GM23338 (cell line): Measurements from ENCODE around the gene TECR. TPM values are rescaled to one million over a fixed set of nuclear protein-coding genes. Genes with fewer than 3 reads are reported as not detected.

Source experiments
- ATAC-seq: fragments of 200-7000 bp; cut with Tn5 transposase; 3 replicates; pipeline ENCODE4 v1.9.1; 2020
- DNase-seq: peaks from one replicate; pipeline ENCODE4 v3.0.0-alpha.2; 2015; ENCODE audit warnings: low spot score
- H2AFZ ChIP-seq: fragments of 200-600 bp; sonication (generic); 2 replicates; pipeline ENCODE4 v1.8.0; 2016; ENCODE audit warnings: antibody characterized with exemption, mild to moderate bottlenecking, moderate library complexity
- H3F3A ChIP-seq: fragments of 200-600 bp; sonication (generic); replicated peaks from 2 replicates; pipeline ENCODE4 v1.8.0; 2017; ENCODE audit warnings: antibody characterized with exemption, mixed run types, low read depth
- H3K27ac ChIP-seq: fragments of 200-600 bp; sonication (generic); 2 replicates; pipeline ENCODE4 v1.6.1; 2016; ENCODE audit warnings: low read depth
- H3K27me3 ChIP-seq: fragments of 200-600 bp; sonication (generic); 2 replicates; pipeline ENCODE4 v1.8.0; 2016; ENCODE audit warnings: mild to moderate bottlenecking, mixed run types, moderate library complexity; ENCODE audit not compliant: insufficient read depth
- H3K36me3 ChIP-seq: fragments of 200-600 bp; sonication (generic); 2 replicates; pipeline ENCODE4 v1.8.0; 2016; ENCODE audit warnings: mild to moderate bottlenecking; ENCODE audit not compliant: insufficient read depth
- H3K4me1 ChIP-seq: fragments of 200-600 bp; sonication (generic); 2 replicates; pipeline ENCODE4 v1.8.0; 2016; ENCODE audit warnings: mild to moderate bottlenecking, moderate library complexity; ENCODE audit not compliant: insufficient read depth
- H3K4me2 ChIP-seq: fragments of 200-600 bp; sonication (generic); 2 replicates; pipeline ENCODE4 v1.7.1; 2017; ENCODE audit warnings: mixed run types
- H3K4me3 ChIP-seq: fragments of 200-600 bp; sonication (generic); 2 replicates; pipeline ENCODE4 v1.6.1; 2016; ENCODE audit warnings: mixed run types
- H3K79me2 ChIP-seq: fragments of 200-600 bp; sonication (generic); replicated peaks from 2 replicates; pipeline ENCODE4 v1.8.0; 2017; ENCODE audit warnings: mild to moderate bottlenecking; ENCODE audit not compliant: insufficient read depth
- H3K9me2 ChIP-seq: fragments of 200-600 bp; sonication (generic); 2 replicates; pipeline ENCODE4 v1.8.0; 2017; ENCODE audit not compliant: insufficient read depth
- H4K20me1 ChIP-seq: fragments of 200-600 bp; sonication (generic); replicated peaks from 2 replicates; pipeline ENCODE4 v1.8.0; 2017; ENCODE audit warnings: mild to moderate bottlenecking; ENCODE audit not compliant: insufficient read depth
- H3K27ac Mint-ChIP-seq: 2 replicates; pipeline ENCODE4 v1.8.0; 2020; ENCODE audit warnings: inconsistent platforms, mild to moderate bottlenecking, moderate library complexity, mixed read lengths
- H3K27me3 Mint-ChIP-seq: 3 replicates; pipeline ENCODE4 v1.8.0; 2022; ENCODE audit warnings: low read depth, mild to moderate bottlenecking, moderate library complexity, mixed read lengths, inconsistent platforms; ENCODE audit not compliant: insufficient read depth, poor library complexity
- H3K36me3 Mint-ChIP-seq: 3 replicates; pipeline ENCODE4 v1.8.0; 2021; ENCODE audit warnings: low read depth, mild to moderate bottlenecking, inconsistent platforms, moderate library complexity, mixed read lengths
- H3K4me1 Mint-ChIP-seq: 3 replicates; pipeline ENCODE4 v1.8.0; 2020; ENCODE audit warnings: mild to moderate bottlenecking, inconsistent platforms, mixed read lengths
- H3K4me3 Mint-ChIP-seq: 3 replicates; pipeline ENCODE4 v1.8.0; 2021; ENCODE audit warnings: moderate library complexity, mild to moderate bottlenecking, inconsistent platforms, mixed read lengths
- H3K9me3 Mint-ChIP-seq: 3 replicates; pipeline ENCODE4 v1.8.0; 2020; ENCODE audit warnings: moderate library complexity, mild to moderate bottlenecking, inconsistent platforms, mixed read lengths
- CREB1 ChIP-seq: fragments of 250-450 bp; sonication (Bioruptor Pico); IDR thresholded peaks from 2 replicates; pipeline ENCODE4 v1.5.0; 2020; ENCODE audit warnings: low read depth, mild to moderate bottlenecking, moderate library complexity
- CTCF ChIP-seq, 2 experiments: fragments of 200-600 bp in 1 of 2; sonication (generic) in 1 of 2; conservative IDR thresholded peaks; 2 replicates each; pipeline versions ENCODE4 v1.5.1 to v1.6.1; 2016 to 2017; ENCODE audit warnings: antibody characterized with exemption in 2 of 2, low read depth in 2 of 2, mild to moderate bottlenecking in 2 of 2, moderate library complexity in 1 of 2
- ETS1 ChIP-seq: IDR thresholded peaks from 2 replicates; pipeline ENCODE4 v1.6.1; 2016; ENCODE audit warnings: antibody characterized with exemption
- EZH2 ChIP-seq: fragments of 200-600 bp; sonication (generic); IDR thresholded peaks from one replicate; pipeline ENCODE4 v1.8.0; 2017; ENCODE audit warnings: antibody characterized with exemption, mild to moderate bottlenecking, low read depth; ENCODE audit not compliant: unreplicated experiment
- EZH2phosphoT487 ChIP-seq: fragments of 200-600 bp; sonication (generic); IDR thresholded peaks from one replicate; pipeline ENCODE4 v1.8.1; 2018; ENCODE audit warnings: antibody characterized with exemption; ENCODE audit not compliant: unreplicated experiment
- JUNB ChIP-seq: IDR thresholded peaks from one replicate; pipeline ENCODE4 v1.6.1; 2016; ENCODE audit warnings: antibody characterized with exemption; ENCODE audit not compliant: unreplicated experiment
- NANOG ChIP-seq: IDR thresholded peaks from 2 replicates; pipeline ENCODE4 v1.6.1; 2016; ENCODE audit warnings: antibody characterized with exemption, borderline replicate concordance
- POLR2AphosphoS5 ChIP-seq: IDR thresholded peaks from 2 replicates; pipeline ENCODE4 v1.6.1; 2016; ENCODE audit warnings: antibody characterized with exemption, low read depth
- REST ChIP-seq: IDR thresholded peaks from one replicate; pipeline ENCODE4 v1.6.1; 2018; ENCODE audit warnings: antibody characterized with exemption; ENCODE audit not compliant: unreplicated experiment
- STAT1 ChIP-seq: IDR thresholded peaks from one replicate; pipeline ENCODE4 v1.6.1; 2016; ENCODE audit warnings: antibody characterized with exemption; ENCODE audit not compliant: unreplicated experiment
- ZNF114 ChIP-seq: fragments of 250-450 bp; sonication (Bioruptor Pico); IDR thresholded peaks from 2 replicates; pipeline ENCODE4 v1.5.0; 2020; ENCODE audit warnings: mild to moderate bottlenecking, moderate library complexity
- ZNF331 ChIP-seq: fragments of 250-450 bp; sonication (Bioruptor Pico); IDR thresholded peaks from 2 replicates; pipeline ENCODE4 v1.5.0; 2020; ENCODE audit warnings: low read depth, mild to moderate bottlenecking, moderate library complexity
- ZNF462 ChIP-seq: fragments of 250-450 bp; sonication (Bioruptor Pico); IDR thresholded peaks from 2 replicates; pipeline ENCODE4 v1.5.0; 2020; ENCODE audit warnings: mild to moderate bottlenecking, moderate library complexity
- polyA plus RNA-seq: library from polyadenylated mRNA; unstranded; fragments of >200 nt; fragmentation: Nextera tagmentation; extraction: Ambion mirVana; gene quantifications from 2 replicates; pipeline ENCODE4 v1.2.1, GENCODE V29; 2016
- total RNA-seq: library from RNA; depleted of rRNA; stranded (reverse); fragments of >200 nt; shearing (Covaris generic); gene quantifications from 2 replicates; pipeline ENCODE4 v1.2.3, GENCODE V29; 2014

Gene TECR
- total and polyA plus RNA-seq, 2 experiments from 2014 or later = 107 to 268 TPM

- Histone ChIP-seq H3K9me2 (no peaks in the 10 kb centered on the region), H3K27me3 (no peaks in the 10 kb centered on the region), H4K20me1 (peaks cover 8% of the 10 kb centered on the region; the same call in 1 of the 2 replicates), H3K36me3 (no peaks in the 10 kb centered on the region; the same call in 1 of the 2 replicates), H3K4me1 (no peaks in the 10 kb centered on the region; the same call in 1 of the 2 replicates), H3K79me2 (peaks cover 28% of the 10 kb centered on the region), H2AFZ (no peak overlapping the region), H3K4me3 (peak overlapping the region; percentile 90), H3K4me2 (peak overlapping the region; percentile 95), H3K27ac (0 out of 2 replicates have a peak overlapping the region, but pooled peaks have one; percentile 26), H3F3A (peaks cover 11% of the 10 kb centered on the region)
- peaks cover 22% of the 10 kb centered on the region for H3K36me3 Mint-ChIP-seq
- H3K9me3 Mint-ChIP-seq = no peaks in the 10 kb centered on the region
- H3K4me1 Mint-ChIP-seq = peaks cover 22% of the 10 kb centered on the region
- peaks cover 19% of the 10 kb centered on the region for H3K27me3 Mint-ChIP-seq
- TF ChIP-seq EZH2 (no peak), STAT1 (no peak), EZH2phosphoT487 (no peak), REST (no peak), ZNF462 (no peak), JUNB (no peak), POLR2AphosphoS5 (no peak), CREB1 (CRISPR knock-in tag) (no peak), ZNF331 (CRISPR knock-in tag) (no peak), CTCF (conservative IDR thresholded peaks at IDR 0.05; ENCODE audit: low read depth in 2 of 2) (no peak), ETS1 (no peak), NANOG (no peak), ZNF114 (no peak)
- peak overlapping the region; percentile 81 for H3K27ac Mint-ChIP-seq
- ATAC-seq (no peak; the same call in 2 of the 3 replicates), DNase-seq (no peak)
- H3K4me3 Mint-ChIP-seq = peak overlapping the region; percentile 89
Observed at GRCh38 chr19:14495672-14496028, 33.7 kb upstream of the TECR start.
